ENCODE data around the gene RASL11A.
"Not testable (repeated sequence)": the region's sequence is repeated elsewhere in the genome, so short reads cannot be mapped to it uniquely, and the experiment has no call there.

Gene RASL11A

DNA sequence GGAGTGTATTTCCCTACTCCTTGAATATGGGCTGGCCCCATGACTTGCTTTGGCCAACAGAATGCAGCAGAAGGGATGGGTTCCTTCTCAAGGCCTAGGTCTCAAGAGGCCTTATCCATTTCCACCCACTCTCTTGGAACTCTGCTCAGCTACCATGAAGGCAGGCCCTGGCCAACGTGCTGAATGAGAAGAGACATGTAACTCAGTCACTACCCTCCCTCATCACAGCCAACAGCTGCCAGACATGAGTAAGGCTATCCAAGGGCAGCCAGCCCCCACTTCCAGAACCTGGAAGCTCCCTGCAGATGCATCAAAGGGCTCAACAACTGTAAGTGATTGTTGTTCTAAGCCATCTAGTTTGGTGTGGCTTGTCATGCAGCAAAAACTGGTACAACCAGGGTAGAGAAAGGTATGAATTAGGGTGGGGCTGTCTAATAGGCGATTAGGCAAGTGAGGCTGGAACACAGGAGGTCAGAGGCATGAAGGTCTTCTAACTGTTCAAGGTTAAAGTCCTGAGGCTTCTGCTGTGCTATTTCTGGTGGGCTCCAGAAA lies 1.4 kb upstream of the RASL11A start:
- no peak for DNase-seq (ENCODE audit: low spot score)

DNA sequence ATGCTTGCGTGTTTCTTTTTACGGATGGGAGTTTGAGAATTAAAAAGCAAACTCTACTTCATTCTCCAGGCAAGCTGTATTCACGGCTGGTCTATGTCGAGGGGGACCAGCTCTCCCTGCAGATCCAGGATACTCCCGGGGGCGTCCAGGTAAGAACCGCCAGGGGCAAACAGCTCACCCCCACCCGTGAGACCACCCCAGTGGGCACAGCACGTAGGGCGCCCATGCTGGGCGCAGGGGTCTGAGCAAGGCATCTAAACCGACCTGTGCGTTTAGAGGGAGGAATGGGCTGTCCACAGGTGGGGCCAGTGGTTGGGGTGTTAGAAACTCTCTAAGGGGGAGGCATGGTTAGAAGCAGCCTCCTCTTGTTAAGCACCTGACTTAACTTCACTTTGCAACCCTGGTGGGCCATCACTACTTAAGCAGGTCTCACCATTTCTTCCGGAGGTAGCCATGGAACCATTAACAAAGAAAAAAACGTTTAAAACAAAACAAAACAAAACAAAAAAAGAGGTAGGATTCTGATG lies 1.0 kb downstream of the RASL11A start:
- DNase-seq (ENCODE audit: low spot score): no peak

- no peak for DNase-seq (ENCODE audit: low spot score)
Observed at GRCh38 chr13:27273658-27274425, 3.2 kb downstream of the RASL11A start.

- DNase-seq (ENCODE audit: low spot score): no peak
Observed at GRCh38 chr13:27274631-27275030, 4.0 kb downstream of the RASL11A start.

DNA sequence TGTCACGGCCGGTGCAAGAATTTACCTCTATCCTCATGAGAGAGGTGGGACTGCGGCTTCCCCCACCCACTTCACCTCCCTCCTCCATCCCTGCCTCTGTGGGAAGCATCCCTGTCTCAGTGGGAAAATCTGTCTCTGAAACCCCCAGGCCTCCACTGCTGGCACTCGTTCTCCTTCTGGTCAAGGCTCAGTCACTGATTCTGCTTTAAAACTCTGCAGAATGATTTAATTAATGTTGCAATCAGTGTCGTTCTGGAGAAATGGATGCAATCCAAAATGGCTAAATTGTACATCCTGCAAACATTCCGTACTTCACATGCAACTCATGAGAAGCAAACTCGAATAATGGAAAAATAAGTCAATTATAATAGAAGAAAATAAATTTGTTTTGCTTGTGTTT lies 5.6 kb downstream of the RASL11A start:
- DNase-seq (ENCODE audit: low spot score): no peak

DNA sequence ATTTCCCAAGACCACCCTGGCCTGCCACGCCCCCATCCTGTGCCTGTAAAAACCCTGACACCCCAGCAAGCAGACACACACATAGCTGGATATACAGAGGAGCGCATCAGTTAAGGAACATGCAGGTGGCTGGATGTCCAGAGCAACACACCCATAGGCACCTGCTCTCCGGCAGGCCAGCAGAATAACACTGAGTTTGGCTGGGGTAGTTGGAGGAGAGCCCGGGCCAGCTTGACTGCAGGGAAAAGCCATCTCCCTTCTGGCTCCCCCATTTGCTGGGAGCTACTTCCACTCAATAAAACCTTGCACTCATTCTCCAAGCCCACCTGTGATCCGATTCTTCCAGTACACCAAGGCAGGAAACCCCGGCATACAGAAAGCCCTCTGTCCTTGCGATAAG lies 8.9 kb downstream of the RASL11A start:
- no peak for DNase-seq (ENCODE audit: low spot score)

- DNase-seq (ENCODE audit: low spot score): no peak
Observed at GRCh38 chr13:27280009-27280656, 9.5 kb downstream of the RASL11A start.

DNA sequence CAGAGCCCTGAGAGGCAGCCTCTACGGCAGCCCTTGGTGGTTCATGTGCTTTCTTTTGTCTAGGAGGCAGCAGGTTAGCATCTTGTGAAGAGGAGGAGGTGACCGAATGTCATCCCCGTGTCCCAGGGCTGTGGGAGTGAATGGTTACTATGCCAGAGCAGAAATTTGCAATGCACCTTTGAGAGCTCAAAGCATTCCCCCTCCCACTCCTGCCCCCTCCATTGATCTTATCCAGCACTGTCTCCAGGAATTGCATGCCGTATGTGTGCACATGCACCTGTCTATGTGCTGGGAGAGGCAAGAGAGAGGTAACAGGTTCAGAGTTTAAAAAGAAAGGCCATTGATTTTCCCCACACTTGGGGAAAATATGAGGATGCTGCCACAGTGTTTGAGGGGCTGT lies 10.2 kb downstream of the RASL11A start:
- no peak for DNase-seq (ENCODE audit: low spot score)

DNA sequence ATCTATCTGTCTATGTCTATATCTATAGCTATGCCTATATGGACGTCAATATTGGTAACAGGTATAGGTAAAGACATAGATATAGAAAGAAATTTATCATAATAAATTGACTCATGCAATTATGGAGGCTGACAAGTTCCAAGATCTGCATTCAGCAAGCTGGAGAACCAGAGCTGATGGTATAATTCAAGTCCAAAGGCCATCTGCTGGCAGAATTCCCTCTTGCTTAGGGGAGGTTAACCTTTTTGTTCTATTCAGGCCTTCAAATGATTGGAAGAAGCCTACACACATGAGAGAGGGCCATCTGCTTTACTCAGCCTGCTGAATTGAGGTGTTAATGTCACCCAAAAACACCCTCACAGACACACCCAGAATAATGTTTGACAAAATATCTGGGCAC lies 10.8 kb downstream of the RASL11A start:
- DNase-seq (ENCODE audit: low spot score): no peak

GRCh38 chr13:27283906-27284493 lies 13.4 kb downstream of the RASL11A start:
- peak; percentile 63 for DNase-seq (ENCODE audit: low spot score)

GRCh38 chr13:27288392-27288791 lies 17.8 kb downstream of the RASL11A start:
- DNase-seq (ENCODE audit: low spot score): no peak

- no peak for DNase-seq (ENCODE audit: low spot score)
Observed at GRCh38 chr13:27289011-27289665, 18.5 kb downstream of the RASL11A start.

GRCh38 chr13:27290715-27291114 lies 20.1 kb downstream of the RASL11A start:
- no peak for DNase-seq (ENCODE audit: low spot score)

GRCh38 chr13:27291967-27292366 lies 21.3 kb downstream of the RASL11A start:
- not testable (repeated sequence) for DNase-seq (ENCODE audit: low spot score)

- no peak for DNase-seq (ENCODE audit: low spot score)
Observed at GRCh38 chr13:27293076-27293691, 22.6 kb downstream of the RASL11A start.

DNA sequence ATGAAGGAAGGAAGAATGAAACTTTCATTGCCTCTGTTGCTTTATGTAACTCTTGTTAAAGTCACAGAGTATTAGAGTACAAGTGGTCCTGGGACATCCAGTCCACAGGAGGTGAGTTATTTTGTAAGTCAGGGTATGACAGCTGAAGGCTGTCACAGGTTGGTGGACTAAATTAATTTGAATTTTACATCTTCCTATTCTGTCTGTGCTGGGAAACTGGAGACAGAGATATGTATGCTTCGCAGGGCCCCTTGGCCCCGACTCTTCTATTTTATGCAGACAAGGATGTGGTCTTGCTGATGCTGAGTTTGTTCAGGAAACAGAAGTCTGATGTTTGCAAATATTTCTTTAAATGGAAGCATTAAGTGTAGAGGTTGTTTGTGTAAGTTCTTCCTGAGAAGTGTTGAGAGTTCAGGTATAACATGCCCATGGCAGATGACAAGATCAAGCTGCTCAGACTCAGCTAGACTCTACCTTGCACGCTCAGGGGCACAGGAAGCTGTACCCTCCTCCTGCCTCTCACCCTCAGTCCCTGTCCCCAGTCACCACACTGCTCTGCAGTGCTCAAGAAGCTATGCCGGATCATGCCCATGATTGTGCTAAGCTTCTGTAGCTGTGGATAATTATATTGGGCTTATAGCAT lies 23.4 kb downstream of the RASL11A start:
- no peak for DNase-seq (ENCODE audit: low spot score)

GRCh38 chr13:27295096-27295495 lies 24.5 kb downstream of the RASL11A start:
- DNase-seq (ENCODE audit: low spot score): no peak

- DNase-seq (ENCODE audit: low spot score): no peak
Observed at GRCh38 chr13:27295660-27296059, 25.0 kb downstream of the RASL11A start.

DNA sequence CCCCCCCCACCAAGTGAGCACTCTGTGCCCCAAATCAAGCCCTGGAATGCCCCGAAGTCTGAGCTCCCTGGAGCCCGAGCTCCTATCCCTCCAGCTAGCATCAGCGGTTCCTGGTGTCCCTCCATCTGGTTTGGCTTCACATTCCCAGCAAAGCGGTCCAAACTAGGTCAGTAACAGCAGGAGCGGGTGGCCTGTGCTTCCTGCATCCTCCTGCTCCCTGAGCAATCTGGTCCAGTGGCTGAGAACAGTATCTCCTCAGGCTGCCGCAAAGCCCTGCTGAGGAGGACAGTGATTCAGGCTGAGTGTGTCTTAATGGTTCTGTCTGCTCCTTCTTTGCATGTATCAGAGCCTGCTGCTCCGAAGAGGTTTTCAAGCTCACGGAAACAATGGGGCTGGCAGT lies 25.9 kb downstream of the RASL11A start:
- no peak for DNase-seq (ENCODE audit: low spot score)

GRCh38 chr13:27298849-27299248 lies 28.2 kb downstream of the RASL11A start:
- no peak for DNase-seq (ENCODE audit: low spot score)

- DNase-seq (ENCODE audit: low spot score): not testable (repeated sequence)
Observed at GRCh38 chr13:27300406-27300805, 29.8 kb downstream of the RASL11A start.

Data from hematopoietic multipotent progenitor cell treated with erythropoietin and hydrocortisone succinate and interleukin-3 and kit ligand, for 17 days (in vitro differentiated cells).